Gastroesophageal sphincter (tissue), 3 donors: Measurements from ENCODE around the gene LHX3.

Source experiments
- EP300 ChIP-seq: sonication (generic); formaldehyde crosslinking; IDR thresholded peaks from one replicate; pipeline ENCODE4 v1.6.1; 2017; ENCODE audit warnings: antibody characterized with exemption, mild to moderate bottlenecking
- POLR2A ChIP-seq, 2 donors: fragments of 450-650 bp; IDR thresholded peaks; one replicate each; pipeline ENCODE4 v1.6.1; 2017; ENCODE audit warnings: antibody characterized with exemption in 2 of 2, mild to moderate bottlenecking in 2 of 2, moderate library complexity in 1 of 2
- TF ChIP-seq, protein P1 (sequence below), 4 experiments: fragments of 200-600 bp in 2 of 4; fragments of 450-650 bp in 2 of 4; sonication (generic) in 1 of 4; IDR thresholded peaks; one replicate each; pipeline ENCODE4 v1.5.1; 2017 to 2019; ENCODE audit warnings: antibody characterized with exemption in 4 of 4, mild to moderate bottlenecking in 2 of 4, moderate library complexity in 2 of 4

DNA sequence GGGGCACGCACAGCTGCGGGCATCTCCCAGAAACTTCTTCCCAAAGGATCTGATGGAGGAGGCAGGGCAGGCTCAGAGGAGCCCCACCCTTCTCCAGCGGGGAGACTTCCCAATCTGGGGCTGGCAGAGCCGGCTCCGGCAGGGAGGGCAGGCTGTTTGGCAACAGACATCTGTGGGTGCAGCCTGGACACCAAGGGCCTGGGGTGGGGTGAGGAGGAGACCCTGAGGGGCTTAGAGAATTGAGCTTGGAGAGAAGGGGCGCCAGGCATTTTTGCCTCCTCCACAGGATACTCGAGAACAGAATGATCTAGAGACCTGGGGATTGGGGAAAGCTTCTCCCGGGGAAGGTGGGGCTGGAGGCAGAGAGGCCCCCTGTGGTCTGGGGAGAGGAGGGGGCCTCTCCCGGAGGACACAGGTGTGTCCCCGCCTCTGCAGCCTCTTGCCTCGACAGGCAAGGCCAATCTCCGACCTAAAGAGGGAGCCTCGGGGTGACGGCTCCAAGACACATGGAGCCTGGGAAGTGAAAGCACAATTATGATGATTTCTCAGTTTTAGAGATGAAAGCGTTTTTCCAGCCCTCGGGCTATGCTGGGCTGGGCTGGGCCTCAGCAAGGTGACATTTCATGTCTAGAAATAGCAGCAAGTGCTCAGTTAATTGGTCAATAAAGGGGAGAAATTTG, 8.4 kb downstream of the LHX3 start:
- TF ChIP-seq, protein P1, sequence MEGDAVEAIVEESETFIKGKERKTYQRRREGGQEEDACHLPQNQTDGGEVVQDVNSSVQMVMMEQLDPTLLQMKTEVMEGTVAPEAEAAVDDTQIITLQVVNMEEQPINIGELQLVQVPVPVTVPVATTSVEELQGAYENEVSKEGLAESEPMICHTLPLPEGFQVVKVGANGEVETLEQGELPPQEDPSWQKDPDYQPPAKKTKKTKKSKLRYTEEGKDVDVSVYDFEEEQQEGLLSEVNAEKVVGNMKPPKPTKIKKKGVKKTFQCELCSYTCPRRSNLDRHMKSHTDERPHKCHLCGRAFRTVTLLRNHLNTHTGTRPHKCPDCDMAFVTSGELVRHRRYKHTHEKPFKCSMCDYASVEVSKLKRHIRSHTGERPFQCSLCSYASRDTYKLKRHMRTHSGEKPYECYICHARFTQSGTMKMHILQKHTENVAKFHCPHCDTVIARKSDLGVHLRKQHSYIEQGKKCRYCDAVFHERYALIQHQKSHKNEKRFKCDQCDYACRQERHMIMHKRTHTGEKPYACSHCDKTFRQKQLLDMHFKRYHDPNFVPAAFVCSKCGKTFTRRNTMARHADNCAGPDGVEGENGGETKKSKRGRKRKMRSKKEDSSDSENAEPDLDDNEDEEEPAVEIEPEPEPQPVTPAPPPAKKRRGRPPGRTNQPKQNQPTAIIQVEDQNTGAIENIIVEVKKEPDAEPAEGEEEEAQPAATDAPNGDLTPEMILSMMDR (IDR thresholded peaks at IDR 0.05), result no peak
- TF ChIP-seq EP300 (no peak), POLR2A (IDR thresholded peaks at IDR 0.05) (no peak)
